ENCODE measurements around the gene TMEM115.
A peak's percentile ranks its signal among the peaks of the same experiment; 100 is the strongest.

The TMEM115 gene

DNA sequence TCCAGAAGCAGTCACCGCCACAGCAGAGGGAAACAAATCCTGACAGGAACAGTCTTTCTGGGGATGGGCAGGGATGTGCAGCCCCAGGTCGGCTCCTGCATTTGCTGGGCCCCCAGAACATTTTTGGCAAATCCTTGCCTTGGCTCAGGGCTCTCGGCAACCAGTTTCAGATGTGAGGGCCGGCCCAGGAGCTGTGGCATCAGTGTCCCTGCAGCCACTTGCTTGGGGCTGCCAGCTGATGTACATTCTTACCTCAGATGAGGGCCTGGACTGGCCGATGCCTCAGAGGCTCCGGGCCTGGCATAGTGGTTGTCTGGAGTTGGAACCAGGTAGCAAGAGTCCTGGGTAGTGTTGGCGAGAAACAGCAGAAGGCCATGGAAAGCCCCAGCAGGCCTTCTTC lies 4.5 kb downstream of the TMEM115 start:
- Histone ChIP-seq H3K27ac (ENCODE audit: extremely low read depth, low read depth, low read length) (no peak overlapping the region), H3K36me3 (ENCODE audit: control insufficient read depth in 2 of 2, insufficient read depth in 1 of 2, low read length in 2 of 2) (peaks cover 0 to 61% of the 10 kb centered on the region in 2 experiments; a peak in 1 of 3 replicates), H3K4me1 (ENCODE audit: control insufficient read depth, insufficient read depth, low read length) (no peaks in the 10 kb centered on the region), H3K9me3 (ENCODE audit: control insufficient read depth, insufficient read depth, low read depth, low read length) (no peaks in the 10 kb centered on the region), H3K4me3 (ENCODE audit: low read depth, low read length) (no peak overlapping the region)
- TF ChIP-seq ZNF600 (tag by site-specific recombination; IDR thresholded peaks at IDR 0.05): no peak
- no peak for TF ChIP-seq HOXA7 (CRISPR knock-in tag; IDR thresholded peaks at IDR 0.05; ENCODE audit: borderline replicate concordance)
- TF ChIP-seq ZNF341 (tag by site-specific recombination; IDR thresholded peaks at IDR 0.05; ENCODE audit: low read depth): no peak
- TF ChIP-seq KLF16 (tag by site-specific recombination; IDR thresholded peaks at IDR 0.05): no peak
- no peak for TF ChIP-seq ZNF624 (tag by site-specific recombination; IDR thresholded peaks at IDR 0.05)
- no peak for TF ChIP-seq ZBTB48 (tag by site-specific recombination; IDR thresholded peaks at IDR 0.05)
- TF ChIP-seq GLIS2 (tag by site-specific recombination; IDR thresholded peaks at IDR 0.05): no peak
- no peak for TF ChIP-seq ZXDB (tag by site-specific recombination; IDR thresholded peaks at IDR 0.05)
- no peak for TF ChIP-seq YY1 (tag by site-specific recombination; IDR thresholded peaks at IDR 0.05)
- TF ChIP-seq, protein P1, sequence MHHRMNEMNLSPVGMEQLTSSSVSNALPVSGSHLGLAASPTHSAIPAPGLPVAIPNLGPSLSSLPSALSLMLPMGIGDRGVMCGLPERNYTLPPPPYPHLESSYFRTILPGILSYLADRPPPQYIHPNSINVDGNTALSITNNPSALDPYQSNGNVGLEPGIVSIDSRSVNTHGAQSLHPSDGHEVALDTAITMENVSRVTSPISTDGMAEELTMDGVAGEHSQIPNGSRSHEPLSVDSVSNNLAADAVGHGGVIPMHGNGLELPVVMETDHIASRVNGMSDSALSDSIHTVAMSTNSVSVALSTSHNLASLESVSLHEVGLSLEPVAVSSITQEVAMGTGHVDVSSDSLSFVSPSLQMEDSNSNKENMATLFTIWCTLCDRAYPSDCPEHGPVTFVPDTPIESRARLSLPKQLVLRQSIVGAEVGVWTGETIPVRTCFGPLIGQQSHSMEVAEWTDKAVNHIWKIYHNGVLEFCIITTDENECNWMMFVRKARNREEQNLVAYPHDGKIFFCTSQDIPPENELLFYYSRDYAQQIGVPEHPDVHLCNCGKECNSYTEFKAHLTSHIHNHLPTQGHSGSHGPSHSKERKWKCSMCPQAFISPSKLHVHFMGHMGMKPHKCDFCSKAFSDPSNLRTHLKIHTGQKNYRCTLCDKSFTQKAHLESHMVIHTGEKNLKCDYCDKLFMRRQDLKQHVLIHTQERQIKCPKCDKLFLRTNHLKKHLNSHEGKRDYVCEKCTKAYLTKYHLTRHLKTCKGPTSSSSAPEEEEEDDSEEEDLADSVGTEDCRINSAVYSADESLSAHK (tag by site-specific recombination; IDR thresholded peaks at IDR 0.05): no peak
- no peak for TF ChIP-seq YY2 (tag by site-specific recombination; IDR thresholded peaks at IDR 0.05)
- TF ChIP-seq ZNF621 (tag by site-specific recombination; IDR thresholded peaks at IDR 0.05): no peak
- TF ChIP-seq ZNF138 (tag by site-specific recombination; IDR thresholded peaks at IDR 0.05; ENCODE audit: borderline replicate concordance): no peak
- TF ChIP-seq ZNF596 (tag by site-specific recombination; IDR thresholded peaks at IDR 0.05): no peak
- ChIA-PET CTCF (interaction anchor here (0.6 kb wide), 1 partner anchor 799 kb away, joined by 3 read pairs; no protein-coding TSS in a partner anchor), POLR2A (interaction anchor here (3.1 kb wide), 1 partner anchor 18 kb away, joined by 23 read pairs; no protein-coding TSS in a partner anchor)

DNA sequence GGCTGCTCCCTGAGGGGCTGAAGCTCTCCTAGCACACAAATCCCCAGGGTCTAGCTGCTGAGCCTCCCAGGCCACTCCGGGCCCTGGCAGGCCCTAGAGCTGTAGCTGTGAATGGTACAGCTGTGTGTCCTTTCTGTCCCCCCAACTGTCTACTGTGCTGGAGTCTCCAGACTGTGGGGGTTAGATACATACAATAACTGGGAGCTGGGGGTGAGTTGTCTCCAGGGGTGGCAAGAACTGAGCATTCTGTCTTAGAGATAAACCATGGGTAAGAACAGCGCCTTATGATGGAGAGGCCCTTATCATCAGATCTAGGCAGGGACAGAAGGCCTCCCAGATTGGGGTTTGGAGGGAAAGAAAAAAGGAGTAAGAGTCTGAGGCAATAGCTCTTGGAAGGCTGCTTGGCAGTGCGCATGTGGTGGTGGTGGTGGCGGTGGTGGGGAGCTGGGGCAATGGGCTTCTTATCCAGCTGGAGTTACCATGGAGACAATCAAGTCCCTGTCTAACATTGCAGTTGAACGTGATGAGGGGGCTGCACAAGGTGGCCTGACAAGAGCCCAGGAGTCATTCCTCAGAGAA lies 5.0 kb downstream of the TMEM115 start:
- peaks cover 0 to 64% of the 10 kb centered on the region in 2 experiments; a peak in 1 of 3 replicates for H3K36me3 ChIP-seq (ENCODE audit: control insufficient read depth in 2 of 2, insufficient read depth in 1 of 2, low read length in 2 of 2)
- no peaks in the 10 kb centered on the region for H3K9me3 ChIP-seq (ENCODE audit: control insufficient read depth, insufficient read depth, low read depth, low read length)
- ChIA-PET CTCF (interaction anchor here (0.6 to 1.0 kb wide), 3 partner anchors 88 to 798 kb away, joined by 3 to 4 read pairs (median 3); no protein-coding TSS in a partner anchor), POLR2A (interaction anchor here (3.1 kb wide), 1 partner anchor 17 kb away, joined by 23 read pairs; no protein-coding TSS in a partner anchor)
- H3K4me3 ChIP-seq (ENCODE audit: low read depth, low read length): no peak overlapping the region
- no peak overlapping the region for H3K27ac ChIP-seq (ENCODE audit: extremely low read depth, low read depth, low read length)
- no peak for TF ChIP-seq ZFP37 (tag by site-specific recombination; IDR thresholded peaks at IDR 0.05)
- peak; percentile 92 for TF ChIP-seq GLIS1 (tag by site-specific recombination; IDR thresholded peaks at IDR 0.05)
- TF ChIP-seq TCF7L2 (IDR thresholded peaks at IDR 0.05; ENCODE audit: borderline replicate concordance, low read depth, low read length): no peak
- no peaks in the 10 kb centered on the region for H3K4me1 ChIP-seq (ENCODE audit: control insufficient read depth, insufficient read depth, low read length)

DNA sequence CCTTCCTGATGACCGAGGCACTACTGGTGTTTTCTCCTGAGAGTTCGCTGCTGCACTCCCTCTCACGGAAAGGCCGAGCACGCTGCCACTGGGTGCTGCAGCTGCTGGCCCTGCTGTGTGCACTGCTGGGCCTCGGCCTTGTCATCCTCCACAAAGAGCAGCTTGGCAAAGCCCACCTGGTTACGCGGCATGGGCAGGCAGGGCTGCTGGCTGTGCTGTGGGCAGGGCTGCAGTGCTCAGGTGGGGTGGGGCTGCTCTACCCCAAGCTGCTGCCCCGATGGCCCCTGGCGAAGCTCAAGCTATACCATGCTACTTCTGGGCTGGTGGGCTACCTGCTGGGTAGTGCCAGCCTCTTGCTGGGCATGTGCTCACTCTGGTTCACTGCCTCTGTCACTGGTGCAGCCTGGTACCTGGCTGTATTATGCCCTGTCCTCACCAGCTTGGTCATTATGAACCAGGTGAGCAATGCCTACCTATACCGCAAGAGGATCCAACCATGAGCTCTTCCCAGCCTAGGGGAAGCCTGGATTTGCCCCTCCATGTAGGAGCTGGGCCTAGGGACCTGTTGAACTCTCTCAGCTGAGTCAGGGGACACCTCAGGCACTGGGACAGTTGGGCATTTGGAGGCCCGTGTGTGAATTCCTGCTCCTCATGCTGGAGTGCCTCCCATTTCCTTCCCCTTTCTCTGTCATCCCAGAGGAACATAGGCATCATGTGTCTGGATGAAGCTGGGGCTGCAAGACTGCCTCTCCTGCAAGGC lies 5.9 kb downstream of the TMEM115 start:
- Histone ChIP-seq H3K4me3 (ENCODE audit: low read depth, low read length) (no peak overlapping the region), H3K27ac (ENCODE audit: extremely low read depth, low read depth, low read length) (no peak overlapping the region; the same call in 1 of the 2 replicates), H3K4me1 (ENCODE audit: control insufficient read depth, insufficient read depth, low read length) (no peaks in the 10 kb centered on the region), H3K36me3 (ENCODE audit: control insufficient read depth in 2 of 2, insufficient read depth in 1 of 2, low read length in 2 of 2) (peaks cover 0 to 69% of the 10 kb centered on the region in 2 experiments; a peak in 1 of 3 replicates), H3K9me3 (ENCODE audit: control insufficient read depth, insufficient read depth, low read depth, low read length) (no peaks in the 10 kb centered on the region)
- CTCF ChIA-PET: interaction anchor here (0.7 to 1.0 kb wide), 3 partner anchors 9 to 196 kb away, joined by 3 to 5 read pairs (median 4); no protein-coding TSS in a partner anchor
- POLR2A ChIA-PET: interaction anchor here (0.7 to 3.1 kb wide), 6 partner anchors 9 to 630 kb away, joined by 3 to 23 read pairs (median 4); partner anchors contain the start of genes GMPPB, HEMK1, HYAL3 and NAA80
- TF ChIP-seq HOXD13 (CRISPR knock-in tag; IDR thresholded peaks at IDR 0.05; ENCODE audit: borderline replicate concordance) (no peak), SCRT1 (tag by site-specific recombination; IDR thresholded peaks at IDR 0.05; ENCODE audit: borderline replicate concordance) (peak; percentile 76; the same call in 1 of the 2 replicates), GLIS2 (tag by site-specific recombination; IDR thresholded peaks at IDR 0.05) (0 out of 2 replicates have a peak, but pooled peaks have one; percentile 22), SCRT2 (tag by site-specific recombination; IDR thresholded peaks at IDR 0.05) (peak; percentile 81), ZNF24 (tag by site-specific recombination; IDR thresholded peaks at IDR 0.05) (no peak), BCL11B (tag by site-specific recombination; IDR thresholded peaks at IDR 0.05; ENCODE audit: low read depth) (no peak)
- TF ChIP-seq, protein P2, sequence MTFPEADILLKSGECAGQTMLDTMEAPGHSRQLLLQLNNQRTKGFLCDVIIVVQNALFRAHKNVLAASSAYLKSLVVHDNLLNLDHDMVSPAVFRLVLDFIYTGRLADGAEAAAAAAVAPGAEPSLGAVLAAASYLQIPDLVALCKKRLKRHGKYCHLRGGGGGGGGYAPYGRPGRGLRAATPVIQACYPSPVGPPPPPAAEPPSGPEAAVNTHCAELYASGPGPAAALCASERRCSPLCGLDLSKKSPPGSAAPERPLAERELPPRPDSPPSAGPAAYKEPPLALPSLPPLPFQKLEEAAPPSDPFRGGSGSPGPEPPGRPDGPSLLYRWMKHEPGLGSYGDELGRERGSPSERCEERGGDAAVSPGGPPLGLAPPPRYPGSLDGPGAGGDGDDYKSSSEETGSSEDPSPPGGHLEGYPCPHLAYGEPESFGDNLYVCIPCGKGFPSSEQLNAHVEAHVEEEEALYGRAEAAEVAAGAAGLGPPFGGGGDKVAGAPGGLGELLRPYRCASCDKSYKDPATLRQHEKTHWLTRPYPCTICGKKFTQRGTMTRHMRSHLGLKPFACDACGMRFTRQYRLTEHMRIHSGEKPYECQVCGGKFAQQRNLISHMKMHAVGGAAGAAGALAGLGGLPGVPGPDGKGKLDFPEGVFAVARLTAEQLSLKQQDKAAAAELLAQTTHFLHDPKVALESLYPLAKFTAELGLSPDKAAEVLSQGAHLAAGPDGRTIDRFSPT (tag by site-specific recombination; IDR thresholded peaks at IDR 0.05): peak; percentile 49; the same call in 1 of the 2 replicates

Data from HEK293 (cell line).